BE2C (cell line): Measurements from ENCODE around the gene IFFO2.

Experiments
- DNase-seq: peaks from one replicate; pipeline ENCODE4 v3.0.0-alpha.2; 2020
- H3K27me3 ChIP-seq: fragments of 250-450 bp; sonication (Bioruptor Pico); 2 replicates; pipeline ENCODE4 v1.5.1; 2020; ENCODE audit warnings: mild to moderate bottlenecking
- H3K36me3 ChIP-seq: fragments of 250-450 bp; sonication (Bioruptor Pico); 2 replicates; pipeline ENCODE4 v1.5.1; 2020; ENCODE audit warnings: mild to moderate bottlenecking
- H3K4me1 ChIP-seq: fragments of 250-450 bp; sonication (Bioruptor Pico); 2 replicates; pipeline ENCODE4 v1.5.1; 2020
- H3K4me3 ChIP-seq: 2 replicates; pipeline ENCODE4 v1.5.1; 2011; ENCODE audit warnings: low read depth, low read length
- H3K9me3 ChIP-seq: fragments of 250-450 bp; sonication (Bioruptor Pico); 2 replicates; pipeline ENCODE4 v1.5.1; 2020
- CTCF ChIP-seq: IDR thresholded peaks from 2 replicates; pipeline ENCODE4 v1.5.1; 2012; ENCODE audit warnings: mild to moderate bottlenecking, low read depth, low read length

Gene IFFO2

GRCh38 chr1:18932387-18932786, 24.1 kb downstream of the IFFO2 start:
- H3K4me1 ChIP-seq = no peaks in the 10 kb centered on the region
- H3K9me3 ChIP-seq = no peaks in the 10 kb centered on the region
- TF ChIP-seq CTCF = no peak
- H3K27me3 ChIP-seq = no peaks in the 10 kb centered on the region
- DNase-seq = no peak
- H3K4me3 ChIP-seq = no peak overlapping the region
- H3K36me3 ChIP-seq = no peaks in the 10 kb centered on the region

- Histone ChIP-seq H3K36me3 (no peaks in the 10 kb centered on the region), H3K4me1 (no peaks in the 10 kb centered on the region), H3K27me3 (no peaks in the 10 kb centered on the region), H3K4me3 (no peak overlapping the region), H3K9me3 (no peaks in the 10 kb centered on the region)
- DNase-seq = no peak
- no peak for TF ChIP-seq CTCF
Observed at GRCh38 chr1:18931730-18932129, 24.7 kb downstream of the IFFO2 start.

- H3K4me1 ChIP-seq = no peaks in the 10 kb centered on the region
- no peak for DNase-seq
- TF ChIP-seq CTCF = no peak
Observed at GRCh38 chr1:18929686-18930085, 26.8 kb downstream of the IFFO2 start.

GRCh38 chr1:18928985-18929384, 27.5 kb downstream of the IFFO2 start:
- Histone ChIP-seq H3K4me3 (no peak overlapping the region), H3K27me3 (no peaks in the 10 kb centered on the region), H3K9me3 (no peaks in the 10 kb centered on the region), H3K36me3 (no peaks in the 10 kb centered on the region), H3K4me1 (no peaks in the 10 kb centered on the region)
- DNase-seq = no peak
- TF ChIP-seq CTCF = no peak

More at GRCh38 chr1:18929686-18930085, 26.8 kb downstream of the IFFO2 start:
- no peaks in the 10 kb centered on the region for H3K27me3 ChIP-seq
- H3K4me3 ChIP-seq = no peak overlapping the region
- H3K36me3 ChIP-seq = no peaks in the 10 kb centered on the region
- H3K9me3 ChIP-seq = no peaks in the 10 kb centered on the region

GRCh38 chr1:18928406-18928805, 28.1 kb downstream of the IFFO2 start:
- TF ChIP-seq CTCF = no peak
- Histone ChIP-seq H3K4me1 (no peaks in the 10 kb centered on the region), H3K36me3 (no peaks in the 10 kb centered on the region), H3K4me3 (no peak overlapping the region), H3K9me3 (no peaks in the 10 kb centered on the region), H3K27me3 (no peaks in the 10 kb centered on the region)
- DNase-seq = no peak

- H3K4me1 ChIP-seq = no peaks in the 10 kb centered on the region
Observed at GRCh38 chr1:18927654-18928272, 28.7 kb downstream of the IFFO2 start.

More at GRCh38 chr1:18927654-18928272, 28.7 kb downstream of the IFFO2 start:
- Histone ChIP-seq H3K36me3 (no peaks in the 10 kb centered on the region), H3K27me3 (no peaks in the 10 kb centered on the region), H3K4me3 (no peak overlapping the region), H3K9me3 (no peaks in the 10 kb centered on the region)
- no peak for DNase-seq
- no peak for TF ChIP-seq CTCF
